HG03460 (cell line): ENCODE measurements around the gene GMPS.

ENCODE experiments used
- ATAC-seq: cut with Tn5 transposase; IDR thresholded peaks from one replicate; pipeline ENCODE4 v1.9.1; 2021; ENCODE audit not compliant: unreplicated experiment

Gene GMPS

DNA sequence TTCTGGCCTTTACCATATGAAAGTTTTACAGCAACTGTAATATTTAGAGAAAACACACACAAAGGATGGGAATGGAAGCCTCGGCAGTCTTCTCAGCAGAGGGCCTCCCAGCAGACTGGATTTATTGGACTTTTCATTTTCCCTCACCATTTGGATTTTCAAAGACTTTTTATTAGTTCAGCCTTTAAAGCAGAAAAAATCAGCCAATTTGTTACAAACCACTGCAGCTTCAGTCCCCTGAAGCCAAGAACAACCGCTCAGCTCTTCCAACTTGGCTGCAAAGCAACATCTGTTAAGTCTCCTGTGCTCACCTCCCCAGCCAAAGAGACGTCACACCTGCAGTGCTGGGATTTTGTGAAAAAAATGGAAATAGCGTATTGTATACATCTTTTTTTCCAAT, 120.8 kb downstream of the GMPS start:
- no peak for ATAC-seq

DNA sequence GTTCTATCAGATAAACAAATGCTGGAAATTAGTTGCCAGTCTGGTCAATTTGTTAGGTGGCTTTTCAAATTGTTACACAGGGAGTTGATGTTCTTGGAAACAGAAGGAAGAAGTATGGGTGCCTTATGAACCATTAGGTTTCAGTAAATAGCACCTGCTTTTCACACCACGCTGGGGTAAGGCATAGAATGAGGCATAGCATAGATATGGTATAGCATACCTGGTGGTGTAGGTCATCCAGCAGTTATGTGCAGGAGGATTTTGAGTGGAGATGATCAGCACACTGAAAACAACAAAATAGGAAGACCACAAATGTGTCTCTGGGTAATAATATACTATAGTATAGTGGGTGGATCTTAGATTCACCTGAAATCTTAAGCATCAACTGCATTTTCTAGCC, 121.4 kb downstream of the GMPS start:
- ATAC-seq: no peak
